ENCODE data around the gene SCUBE3. TPM values are rescaled to one million over a fixed set of nuclear protein-coding genes. Genes with fewer than 3 reads are reported as not detected.

Gene SCUBE3
- total RNA-seq (2016; rRNA removed; fragmentation: Illumina TruSeq; extraction: Trizol), result not detected in 2 replicates
- total RNA-seq (2016; cell fraction: cytosol; rRNA removed; fragmentation: Illumina TruSeq; extraction: Trizol; ENCODE audit: low read depth), result not detected in 2 replicates
- not detected in 2 replicates for total RNA-seq (2016; cell fraction: insoluble cytoplasmic fraction; rRNA removed; fragmentation: Illumina TruSeq; extraction: Trizol)
- total RNA-seq (2016; cell fraction: membrane; rRNA removed; fragmentation: Illumina TruSeq; extraction: Trizol), result not detected in 2 replicates
- not detected in 2 replicates for total RNA-seq (2016; cell fraction: nucleus; rRNA removed; fragmentation: Illumina TruSeq; extraction: Trizol)
- polyA plus RNA-seq (2011; rRNA removed), result not detected in 2 replicates
- not detected in 2 replicates for polyA plus RNA-seq (2011; cell fraction: cytosol; rRNA removed)
- not detected in 2 replicates for polyA plus RNA-seq (2011; cell fraction: nucleus; rRNA removed)
- 0.05 and 0.09 TPM in 2 replicates for polyA plus RNA-seq (2012)
- not detected in 2 replicates for polyA plus RNA-seq (2016; cell fraction: cytosol; fragmentation: Illumina TruSeq; extraction: Trizol; ENCODE audit: low read depth)
- not detected in 2 replicates for polyA plus RNA-seq (2016; cell fraction: insoluble cytoplasmic fraction; fragmentation: Illumina TruSeq; extraction: Trizol; ENCODE audit: low read depth)
- not detected in 2 replicates for polyA plus RNA-seq (2016; cell fraction: membrane; fragmentation: Illumina TruSeq; extraction: Trizol; ENCODE audit: low read depth)
- polyA plus RNA-seq (2016; cell fraction: nucleus; fragmentation: Illumina TruSeq; extraction: Trizol; ENCODE audit: insufficient read depth, low read depth), result not detected in 2 replicates
- not detected in 2 replicates for polyA minus RNA-seq (2011; rRNA and poly(A)+ RNA removed; ENCODE audit: low replicate concordance)
- not detected in 2 replicates for polyA minus RNA-seq (2011; cell fraction: cytosol; rRNA and poly(A)+ RNA removed)
- polyA minus RNA-seq (2011; cell fraction: nucleus; rRNA and poly(A)+ RNA removed), result not detected in 2 replicates
- Bru-seq, nascent RNA, result percentile 5 among the genes with signal in this experiment
- BruChase-seq, experiment 1, labeled RNA remaining after a 6-hour chase, result percentile 3 among the genes with signal in this experiment
- percentile 3 among the genes with signal in this experiment for BruChase-seq, experiment 2, labeled RNA remaining after a 2-hour chase
- long read RNA-seq, experiment 1, result 0 reads
- long read RNA-seq, experiment 2, result 0 reads

- Histone ChIP-seq H3K9me3 (ENCODE audit: low read length) (no peaks in the 10 kb centered on the region), H3K4me1 (ENCODE audit: insufficient read depth, low read length) (0 out of 2 replicates have a peak, but pooled peaks cover 13% of the 10 kb centered on the region), H3K36me3 (replicated peaks in 1 of 2; ENCODE audit: control insufficient read depth in 1 of 2, insufficient read depth in 2 of 2, low read length in 2 of 2) (no peaks in the 10 kb centered on the region), H3K27me3 (ENCODE audit: control insufficient read depth in 1 of 2, insufficient read depth in 2 of 2, low read length in 2 of 2) (peaks cover 17 to 72% of the 10 kb centered on the region in 2 experiments; a peak in 4 of 5 replicates), H3K79me2 (ENCODE audit: insufficient read depth, low read length) (no peaks in the 10 kb centered on the region), H4K20me1 (ENCODE audit: insufficient read depth, low read length) (no peaks in the 10 kb centered on the region), H3K9ac (ENCODE audit: insufficient read depth, low read depth, low read length) (no peak within 1 kb of the TSS), H2AFZ (ENCODE audit: low read length) (no peak within 1 kb of the TSS), H3K4me2 (ENCODE audit: low read depth, low read length) (peak within 1 kb of the TSS; percentile 76), H3K4me3 (replicated peaks in 1 of 3; ENCODE audit: insufficient read depth in 1 of 3, low read depth in 2 of 3, low read length in 3 of 3) (peak within 1 kb of the TSS; percentile 48 to 71 (median 49)), H3K27ac (ENCODE audit: extremely low read length, insufficient read depth, low read length) (no peak within 1 kb of the TSS)
- FAIRE-seq (no peak), DNase-seq (ENCODE audit: low spot score) (no peak), ATAC-seq (peak; percentile 63)
- ChIA-PET POLR2A (no interaction called here), CTCF (ENCODE audit: low intra/inter-chr PET ratio, low total read pairs) (no interaction called here)
- no TSS peak for BruUV-seq (replicated peaks)
- 24% methylated on average over 32 of the region's 89 CpGs for WGBS (ENCODE audit: low lambda C conversion rate)
- in situ Hi-C loops (cut with HindIII; ENCODE audit: extremely low pct_ligation_motif_present, low pct_unique_long_range_greater_than_20kb) (no loop called here), intact Hi-C loops (cut with micrococcal nuclease; ENCODE audit: unreplicated experiment) (no loop called here)
- TF ChIP-seq SPEN (CRISPR knock-in tag; IDR thresholded peaks at IDR 0.05; ENCODE audit: low read depth) (0 out of 2 replicates have a peak, but pooled peaks have one; percentile 20), STAT5B (CRISPR knock-in tag; IDR thresholded peaks at IDR 0.05) (no peak), TFDP1 (CRISPR knock-in tag; IDR thresholded peaks at IDR 0.05; ENCODE audit: borderline replicate concordance) (peak; percentile 5; the same call in 1 of the 2 replicates), AGO2 (optimal IDR thresholded peaks at IDR 0.05; ENCODE audit: low read depth, low read length) (peak; percentile 2), MATR3 (CRISPR knock-in tag; IDR thresholded peaks at IDR 0.05) (no peak), CBX5 (CRISPR knock-in tag; IDR thresholded peaks at IDR 0.05; ENCODE audit: borderline replicate concordance) (no peak), EZH2 (conservative IDR thresholded peaks at IDR 0.05; ENCODE audit: low read depth, low read length) (peak; percentile 79), PHF5A (CRISPR knock-in tag; IDR thresholded peaks at IDR 0.05; ENCODE audit: low read depth, unreplicated experiment) (no peak), ZNF556 (CRISPR knock-in tag; IDR thresholded peaks at IDR 0.05; ENCODE audit: borderline replicate concordance) (no peak), MXD3 (CRISPR knock-in tag; IDR thresholded peaks at IDR 0.05) (0 out of 2 replicates have a peak, but pooled peaks have one; percentile 19), NAIF1 (CRISPR knock-in tag; IDR thresholded peaks at IDR 0.05; ENCODE audit: borderline replicate concordance) (no peak), UBTF (CRISPR knock-in tag; IDR thresholded peaks at IDR 0.05) (peak; percentile 42; the same call in 1 of the 2 replicates)
- TF ChIP-seq, protein P1, sequence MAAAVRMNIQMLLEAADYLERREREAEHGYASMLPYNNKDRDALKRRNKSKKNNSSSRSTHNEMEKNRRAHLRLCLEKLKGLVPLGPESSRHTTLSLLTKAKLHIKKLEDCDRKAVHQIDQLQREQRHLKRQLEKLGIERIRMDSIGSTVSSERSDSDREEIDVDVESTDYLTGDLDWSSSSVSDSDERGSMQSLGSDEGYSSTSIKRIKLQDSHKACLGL (CRISPR knock-in tag; IDR thresholded peaks at IDR 0.05), result 0 out of 2 replicates have a peak, but pooled peaks have one; percentile 28
Observed at GRCh38 chr6:35213824-35214756, at the start of gene SCUBE3. Gene SCUBE3, plus strand, starts transcription at chr6:35213956. Its CDS starts 463 bp downstream, at chr6:35214419.
